Glomerular endothelial cell (primary cell): ENCODE data around the gene RDH13. TPM values are rescaled to one million over a fixed set of nuclear protein-coding genes. Genes with fewer than 3 reads are reported as not detected.

Experiments used
- DNase-seq: peaks from one replicate; pipeline ENCODE4 v3.0.0-alpha.2; 2011; ENCODE audit warnings: low read depth, low spot score; ENCODE audit errors: extremely low read depth
- total RNA-seq: library from RNA; depleted of rRNA; stranded (reverse); fragments of >200 nt; gene quantifications from 2 replicates; pipeline ENCODE4 v1.2.3, GENCODE V29; 2015

RDH13 gene
- total RNA-seq, 1 donor from 2014 or later, result 13.1 TPM

GRCh38 chr19:55092423-55093318, 29.7 kb upstream of the RDH13 start:
- DNase-seq, result no peak

GRCh38 chr19:55091955-55092354, 29.0 kb upstream of the RDH13 start:
- DNase-seq, result no peak

- no peak for DNase-seq
Observed at GRCh38 chr19:55091126-55091910, 28.4 kb upstream of the RDH13 start.

- DNase-seq, result no peak
Observed at GRCh38 chr19:55090564-55090963, 27.6 kb upstream of the RDH13 start.

GRCh38 chr19:55089342-55089944, 26.5 kb upstream of the RDH13 start:
- DNase-seq, result no peak

- no peak for DNase-seq
Observed at GRCh38 chr19:55088543-55089341, 25.8 kb upstream of the RDH13 start.

GRCh38 chr19:55088021-55088451, 25.1 kb upstream of the RDH13 start:
- no peak for DNase-seq

GRCh38 chr19:55087542-55087901, 24.6 kb upstream of the RDH13 start:
- no peak for DNase-seq

GRCh38 chr19:55086730-55087541, 24.0 kb upstream of the RDH13 start:
- peak; percentile 79 for DNase-seq

GRCh38 chr19:55085923-55086715, 23.2 kb upstream of the RDH13 start:
- DNase-seq, result no peak

- DNase-seq, result no peak
Observed at GRCh38 chr19:55084416-55084815, 21.5 kb upstream of the RDH13 start.

- no peak for DNase-seq
Observed at GRCh38 chr19:55083004-55083850, 20.3 kb upstream of the RDH13 start.

GRCh38 chr19:55082020-55082851, 19.3 kb upstream of the RDH13 start:
- DNase-seq, result no peak

GRCh38 chr19:55081770-55082019, 18.7 kb upstream of the RDH13 start:
- DNase-seq, result no peak

GRCh38 chr19:55080968-55081769, 18.2 kb upstream of the RDH13 start:
- DNase-seq, result no peak

GRCh38 chr19:55080121-55080967, 17.4 kb upstream of the RDH13 start:
- no peak for DNase-seq
